PC-9 (cell line): ENCODE data around the gene ZDHHC5.
A peak's percentile ranks its signal among the peaks of the same experiment; 100 is the strongest.

Source experiments
- CTCF ChIP-seq: fragments of 200-600 bp; sonication (generic); conservative IDR thresholded peaks from 2 replicates; pipeline ENCODE4 v1.6.1; 2017; ENCODE audit warnings: mixed run types, antibody characterized with exemption, mild to moderate bottlenecking, moderate library complexity
- EZH2 ChIP-seq: fragments of 200-600 bp; sonication (generic); IDR thresholded peaks from 2 replicates; pipeline ENCODE4 v1.8.0; 2017; ENCODE audit warnings: antibody characterized with exemption, low read depth

- TF ChIP-seq EZH2 (no peak), CTCF (peak; percentile 66)
Observed at GRCh38 chr11:57662893-57663292, 5.0 kb upstream of the ZDHHC5 start.
